Upper lobe of left lung (tissue), 6 donors: Measurements from ENCODE around the gene SRP68. TPM values are rescaled to one million over a fixed set of nuclear protein-coding genes. Genes with fewer than 3 reads are reported as not detected.
"Not testable (repeated sequence)": the region's sequence is repeated elsewhere in the genome, so short reads cannot be mapped to it uniquely, and the experiment has no call there.

Experiments used
- ATAC-seq, 2 donors: fragments of 200-7000 bp; cut with Tn5 transposase; one replicate each; pipeline ENCODE4 v1.9.1; 2022; ENCODE audit warnings: mild to moderate bottlenecking in 2 of 2, moderate library complexity in 2 of 2; ENCODE audit not compliant: low FRiP score in 2 of 2
- DNase-seq, 2 donors: peaks; one replicate each; pipeline ENCODE4 v3.0.0-alpha.2; 2019 to 2020
- H3K27ac ChIP-seq, 4 donors: fragments of 200-600 bp; sonication (generic); one replicate each; pipeline ENCODE4 v1.5.1; 2016 to 2019
- H3K27me3 ChIP-seq, 4 donors: fragments of 200-600 bp; sonication (generic); one replicate each; pipeline ENCODE4 v1.5.1; 2017 to 2019
- H3K36me3 ChIP-seq, 4 donors: fragments of 200-600 bp; sonication (generic); one replicate each; pipeline ENCODE4 v1.5.1; 2016 to 2019
- H3K4me1 ChIP-seq, 4 donors: fragments of 200-600 bp; sonication (generic); one replicate each; pipeline ENCODE4 v1.5.1; 2018 to 2019
- H3K4me3 ChIP-seq, 4 donors: fragments of 200-600 bp; sonication (generic); one replicate each; pipeline ENCODE4 v1.5.1; 2017 to 2019; ENCODE audit warnings: mild to moderate bottlenecking in 2 of 4, moderate library complexity in 1 of 4
- H3K9me3 ChIP-seq, 4 donors: fragments of 200-600 bp; sonication (generic); one replicate each; pipeline ENCODE4 v1.5.1; 2018 to 2019
- CTCF ChIP-seq, 6 experiments: fragments of 450-650 bp in 4 of 6; fragments of 200-600 bp in 2 of 6; sonication (generic) in 2 of 6; IDR thresholded peaks; one replicate each; pipeline ENCODE4 v1.5.1; 2016 to 2019; ENCODE audit warnings: antibody characterized with exemption in 6 of 6
- EP300 ChIP-seq, 4 donors: sonication (generic); formaldehyde crosslinking; IDR thresholded peaks; one replicate each; pipeline ENCODE4 v1.5.1; 2017; ENCODE audit warnings: antibody characterized with exemption in 4 of 4, control low read depth in 2 of 4
- POLR2A ChIP-seq, 4 donors: fragments of 450-650 bp; IDR thresholded peaks; one replicate each; pipeline ENCODE4 v1.5.1; 2016 to 2017; ENCODE audit warnings: antibody characterized with exemption in 4 of 4, mild to moderate bottlenecking in 2 of 4
- POLR2AphosphoS5 ChIP-seq, 2 donors: sonication (generic); formaldehyde crosslinking; IDR thresholded peaks; one replicate each; pipeline ENCODE4 v1.5.1; 2017; ENCODE audit warnings: antibody characterized with exemption in 2 of 2
- WGBS, 2 donors: methylation state at CpG; one replicate each; pipeline ENCODE4 v1.1.5; 2017 to 2018; 5-methylcytosine and 5-hydroxymethylcytosine counted together
- total RNA-seq, 6 donors: library from RNA; depleted of rRNA in 4 of 6; stranded (reverse); fragments of >200 nt in 4 of 6; gene quantifications; one replicate each; pipeline versions ENCODE4 v1.1.0 to v1.2.1, GENCODE V29; 2016 to 2021
- donor health status: DM: no; HTN: no; CAD: no; lungs with moderate emphysema.
- donor health status: DM: no; HTN: yes; CAD: no; lungs with severe emphysema.

SRP68 gene
- total RNA-seq, 6 donors from 2014 or later = 41.8 to 68.2 (median 56.1) TPM

GRCh38 chr17:76071531-76072147, 678 bp downstream of the SRP68 start:
- 18 to 24% methylated on average over 9 to 13 of the region's 15 CpGs for WGBS, 2 donors
- Histone ChIP-seq H3K27me3 (peaks cover 0 to 33% (median 29%) of the 10 kb centered on the region in 4 donors), H3K4me1 (peaks cover 42 to 58% (median 46%) of the 10 kb centered on the region in 4 donors), H3K9me3 (no peaks in the 10 kb centered on the region), H3K36me3 (peaks cover 8 to 33% (median 24%) of the 10 kb centered on the region in 4 donors), H3K4me3 (peak overlapping the region; percentile 55 to 92 (median 72)), H3K27ac (peak overlapping the region; percentile 71 to 89 (median 76))
- TF ChIP-seq EP300 (IDR thresholded peaks at IDR 0.05) (no peak), POLR2AphosphoS5 (IDR thresholded peaks at IDR 0.05) (no peak), CTCF (IDR thresholded peaks at IDR 0.05) (no peak), POLR2A (IDR thresholded peaks at IDR 0.05) (no peak)
- DNase-seq (no peak), ATAC-seq (no peak)

GRCh38 chr17:76065775-76066174, 6.5 kb downstream of the SRP68 start:
- Histone ChIP-seq H3K9me3 (no peaks in the 10 kb centered on the region), H3K27me3 (no peaks in the 10 kb centered on the region), H3K4me1 (peaks cover 6 to 12% (median 7%) of the 10 kb centered on the region in 4 donors), H3K4me3 (no peak overlapping the region), H3K27ac (no peak overlapping the region), H3K36me3 (peaks cover 50 to 90% (median 75%) of the 10 kb centered on the region in 4 donors)
- 90 to 100% methylated on average over 4 of the region's 4 CpGs for WGBS, 2 donors
- no peak for DNase-seq
- ATAC-seq = no peak
- TF ChIP-seq CTCF (IDR thresholded peaks at IDR 0.05) = no peak
- no peak for TF ChIP-seq POLR2AphosphoS5 (IDR thresholded peaks at IDR 0.05)
- no peak for TF ChIP-seq POLR2A (IDR thresholded peaks at IDR 0.05)
- TF ChIP-seq EP300 (IDR thresholded peaks at IDR 0.05) = no peak

GRCh38 chr17:76063875-76064546, 8.3 kb downstream of the SRP68 start:
- TF ChIP-seq POLR2AphosphoS5 (IDR thresholded peaks at IDR 0.05) (no peak), EP300 (IDR thresholded peaks at IDR 0.05) (no peak), POLR2A (IDR thresholded peaks at IDR 0.05) (no peak), CTCF (IDR thresholded peaks at IDR 0.05) (no peak)
- ATAC-seq = no peak
- Histone ChIP-seq H3K27ac (no peak overlapping the region), H3K27me3 (no peaks in the 10 kb centered on the region), H3K4me3 (no peak overlapping the region), H3K36me3 (peaks cover 64 to 98% (median 89%) of the 10 kb centered on the region in 4 donors), H3K9me3 (no peaks in the 10 kb centered on the region), H3K4me1 (no peaks in the 10 kb centered on the region)
- 83 to 90% methylated on average over 15 of the region's 15 CpGs for WGBS, 2 donors
- DNase-seq = no peak

- H3K36me3 ChIP-seq = peaks cover 60 to 98% (median 74%) of the 10 kb centered on the region in 4 donors
- H3K27me3 ChIP-seq, DNase-seq, H3K27ac ChIP-seq, ATAC-seq, H3K4me3 ChIP-seq, H3K9me3 ChIP-seq: not testable (repeated sequence)
- WGBS, 2 donors = 92 to 94% methylated on average over 6 of the region's 6 CpGs
- peaks cover 0 to 12% (median 4%) of the 10 kb centered on the region in 4 donors for H3K4me1 ChIP-seq
Observed at GRCh38 chr17:76058264-76058663, 14.1 kb downstream of the SRP68 start.

GRCh38 chr17:76056882-76057281, 15.4 kb downstream of the SRP68 start:
- 72 to 75% methylated on average over 3 of the region's 3 CpGs for WGBS, 2 donors
- H3K4me1 ChIP-seq = peaks cover 0 to 16% (median 6%) of the 10 kb centered on the region in 4 donors
- no peak overlapping the region for H3K27ac ChIP-seq
- TF ChIP-seq EP300 (IDR thresholded peaks at IDR 0.05) (no peak), CTCF (IDR thresholded peaks at IDR 0.05) (peak in 2 of 6 experiments; percentile 36 to 37)
- H3K9me3 ChIP-seq = no peaks in the 10 kb centered on the region
- H3K36me3 ChIP-seq = peaks cover 54 to 96% (median 73%) of the 10 kb centered on the region in 4 donors
- ATAC-seq = no peak
- no peaks in the 10 kb centered on the region for H3K27me3 ChIP-seq
- no peak for DNase-seq
- H3K4me3 ChIP-seq = no peak overlapping the region
